Measurements from ENCODE around the gene KCTD14.
A peak's percentile ranks its signal among the peaks of the same experiment; 100 is the strongest.
"Not testable (repeated sequence)": the region's sequence is repeated elsewhere in the genome, so short reads cannot be mapped to it uniquely, and the experiment has no call there.

KCTD14 gene

GRCh38 chr11:78022397-78023396 is at the start of gene KCTD14:
Gene KCTD14 (minus strand): TSS chr11:78023276. CDS start chr11:78023249, 27 bp downstream.
- peaks cover 3% of the 10 kb centered on the region for H3K4me1 Mint-ChIP-seq (ENCODE audit: low read depth)
- H3K27me3 Mint-ChIP-seq: peaks cover 27% of the 10 kb centered on the region
- no peaks in the 10 kb centered on the region for H3K9me3 Mint-ChIP-seq
- H3K36me3 Mint-ChIP-seq (ENCODE audit: low read depth): no peaks in the 10 kb centered on the region
- H3K27ac Mint-ChIP-seq: no peak within 1 kb of the TSS
- no peak within 1 kb of the TSS for H3K4me3 Mint-ChIP-seq
- DNase-seq: no peak

- Mint-ChIP-seq H3K27ac (peak overlapping the region; percentile 42), H3K9me3 (no peaks in the 10 kb centered on the region), H3K36me3 (ENCODE audit: low read depth) (peaks cover 74% of the 10 kb centered on the region), H3K4me3 (no peak overlapping the region), H3K27me3 (no peaks in the 10 kb centered on the region), H3K4me1 (ENCODE audit: low read depth) (peaks cover 23% of the 10 kb centered on the region)
- DNase-seq: no peak
Measured at GRCh38 chr11:78072455-78072854, 49.4 kb upstream of the KCTD14 start.

GRCh38 chr11:78071717-78072116 is 48.6 kb upstream of the KCTD14 start:
- no peak for DNase-seq
- H3K36me3 Mint-ChIP-seq (ENCODE audit: low read depth): peaks cover 73% of the 10 kb centered on the region
- no peaks in the 10 kb centered on the region for H3K27me3 Mint-ChIP-seq
- peak overlapping the region; percentile 38 for H3K27ac Mint-ChIP-seq
- H3K4me1 Mint-ChIP-seq (ENCODE audit: low read depth): peaks cover 19% of the 10 kb centered on the region
- H3K4me3 Mint-ChIP-seq: no peak overlapping the region
- H3K9me3 Mint-ChIP-seq: no peaks in the 10 kb centered on the region

GRCh38 chr11:78070621-78071020 is 47.5 kb upstream of the KCTD14 start:
- Mint-ChIP-seq H3K4me1 (ENCODE audit: low read depth) (peaks cover 9% of the 10 kb centered on the region), H3K9me3 (no peaks in the 10 kb centered on the region), H3K36me3 (ENCODE audit: low read depth) (peaks cover 66% of the 10 kb centered on the region), H3K4me3 (no peak overlapping the region), H3K27ac (no peak overlapping the region), H3K27me3 (no peaks in the 10 kb centered on the region)
- DNase-seq: no peak

GRCh38 chr11:78069465-78069864 is 46.4 kb upstream of the KCTD14 start:
- Mint-ChIP-seq H3K27me3 (no peaks in the 10 kb centered on the region), H3K36me3 (ENCODE audit: low read depth) (peaks cover 60% of the 10 kb centered on the region), H3K27ac (no peak overlapping the region), H3K9me3 (no peaks in the 10 kb centered on the region), H3K4me3 (no peak overlapping the region), H3K4me1 (ENCODE audit: low read depth) (peaks cover 1% of the 10 kb centered on the region)
- DNase-seq: no peak

- H3K4me3 Mint-ChIP-seq: no peak overlapping the region
- no peak overlapping the region for H3K27ac Mint-ChIP-seq
Measured at GRCh38 chr11:78067704-78068103, 44.6 kb upstream of the KCTD14 start.

GRCh38 chr11:78066471-78066870 is 43.4 kb upstream of the KCTD14 start:
- H3K27me3 Mint-ChIP-seq: no peaks in the 10 kb centered on the region
- DNase-seq: no peak
- H3K36me3 Mint-ChIP-seq (ENCODE audit: low read depth): peaks cover 43% of the 10 kb centered on the region
- no peaks in the 10 kb centered on the region for H3K9me3 Mint-ChIP-seq
- no peak overlapping the region for H3K4me3 Mint-ChIP-seq
- H3K4me1 Mint-ChIP-seq (ENCODE audit: low read depth): no peaks in the 10 kb centered on the region
- no peak overlapping the region for H3K27ac Mint-ChIP-seq

More at GRCh38 chr11:78067704-78068103, 44.6 kb upstream of the KCTD14 start:
- Mint-ChIP-seq H3K9me3 (no peaks in the 10 kb centered on the region), H3K4me1 (ENCODE audit: low read depth) (peaks cover 1% of the 10 kb centered on the region), H3K27me3 (no peaks in the 10 kb centered on the region), H3K36me3 (ENCODE audit: low read depth) (peaks cover 52% of the 10 kb centered on the region)
- no peak for DNase-seq

- peak overlapping the region; percentile 37 for H3K27ac Mint-ChIP-seq
- no peaks in the 10 kb centered on the region for H3K27me3 Mint-ChIP-seq
- H3K4me3 Mint-ChIP-seq: no peak overlapping the region
- H3K4me1 Mint-ChIP-seq (ENCODE audit: low read depth): no peaks in the 10 kb centered on the region
- no peak for DNase-seq
- H3K9me3 Mint-ChIP-seq: no peaks in the 10 kb centered on the region
- peaks cover 30% of the 10 kb centered on the region for H3K36me3 Mint-ChIP-seq (ENCODE audit: low read depth)
Measured at GRCh38 chr11:78065203-78065602, 42.1 kb upstream of the KCTD14 start.

- no peaks in the 10 kb centered on the region for H3K4me1 Mint-ChIP-seq (ENCODE audit: low read depth)
- H3K27me3 Mint-ChIP-seq: no peaks in the 10 kb centered on the region
- H3K9me3 Mint-ChIP-seq: no peaks in the 10 kb centered on the region
- peaks cover 15% of the 10 kb centered on the region for H3K36me3 Mint-ChIP-seq (ENCODE audit: low read depth)
- no peak within 1 kb of the TSS for H3K4me3 Mint-ChIP-seq
- DNase-seq: no peak
- H3K27ac Mint-ChIP-seq: no peak within 1 kb of the TSS
Measured at GRCh38 chr11:78063440-78064181, 40.5 kb upstream of the KCTD14 start, which contains the start of gene THRSP. Gene THRSP (plus strand): TSS chr11:78063861. CDS start chr11:78063882, 21 bp downstream.

- H3K4me1 Mint-ChIP-seq (ENCODE audit: low read depth): no peaks in the 10 kb centered on the region
- no peak for DNase-seq
- H3K4me3 Mint-ChIP-seq: no peak overlapping the region
- peaks cover 6% of the 10 kb centered on the region for H3K36me3 Mint-ChIP-seq (ENCODE audit: low read depth)
- no peak overlapping the region for H3K27ac Mint-ChIP-seq
- H3K9me3 Mint-ChIP-seq: no peaks in the 10 kb centered on the region
- no peaks in the 10 kb centered on the region for H3K27me3 Mint-ChIP-seq
Measured at GRCh38 chr11:78062671-78063070, 39.6 kb upstream of the KCTD14 start.

- Mint-ChIP-seq H3K27me3 (no peaks in the 10 kb centered on the region), H3K36me3 (ENCODE audit: low read depth) (no peaks in the 10 kb centered on the region), H3K4me3 (no peak overlapping the region), H3K4me1 (ENCODE audit: low read depth) (no peaks in the 10 kb centered on the region), H3K9me3 (no peaks in the 10 kb centered on the region), H3K27ac (no peak overlapping the region)
- DNase-seq: no peak
Measured at GRCh38 chr11:78061921-78062311, 38.8 kb upstream of the KCTD14 start.

GRCh38 chr11:78061088-78061920 is 38.2 kb upstream of the KCTD14 start:
- no peak for DNase-seq
- no peak overlapping the region for H3K4me3 Mint-ChIP-seq
- no peaks in the 10 kb centered on the region for H3K27me3 Mint-ChIP-seq
- no peaks in the 10 kb centered on the region for H3K9me3 Mint-ChIP-seq
- H3K36me3 Mint-ChIP-seq (ENCODE audit: low read depth): no peaks in the 10 kb centered on the region
- no peak overlapping the region for H3K27ac Mint-ChIP-seq
- no peaks in the 10 kb centered on the region for H3K4me1 Mint-ChIP-seq (ENCODE audit: low read depth)

GRCh38 chr11:78060533-78060932 is 37.5 kb upstream of the KCTD14 start:
- Mint-ChIP-seq H3K36me3 (ENCODE audit: low read depth) (no peaks in the 10 kb centered on the region), H3K4me1 (ENCODE audit: low read depth) (no peaks in the 10 kb centered on the region), H3K27me3 (no peaks in the 10 kb centered on the region), H3K27ac (no peak overlapping the region), H3K4me3 (no peak overlapping the region), H3K9me3 (no peaks in the 10 kb centered on the region)
- no peak for DNase-seq

- not testable (repeated sequence) for H3K27me3 Mint-ChIP-seq; H3K27ac Mint-ChIP-seq; H3K36me3 Mint-ChIP-seq (ENCODE audit: low read depth); H3K4me1 Mint-ChIP-seq (ENCODE audit: low read depth); H3K4me3 Mint-ChIP-seq; H3K9me3 Mint-ChIP-seq; DNase-seq
Measured at GRCh38 chr11:78059749-78060328, 36.8 kb upstream of the KCTD14 start.
